A549 treated with ZK216348 at 1 μM for 4 hours (cell line): ENCODE measurements around the gene ABCA1. TPM values are rescaled to one million over a fixed set of nuclear protein-coding genes. Genes with fewer than 3 reads are reported as not detected.

Experiments used
- total RNA-seq: library from RNA; stranded (reverse); fragments of 200-300 nt; extraction: Qiagen RNA extraction; gene quantifications from 5 replicates; pipeline ENCODE4 v1.2.3, GENCODE V29; 2022; ENCODE audit warnings: low read depth

Gene ABCA1
- 3.3 to 5.2 TPM (median 4.7 TPM) in 5 replicates for total RNA-seq

GRCh38 chr9:104927912-104928740 lies at the start of gene ABCA1:
Gene ABCA1, minus strand, starts transcription at chr9:104928155. Its CDS starts 24,476 bp downstream, at chr9:104903679.

GRCh38 chr9:104747565-104748358 lies 180.2 kb downstream of the ABCA1 start, which contains the start of gene NIPSNAP3A:
Gene NIPSNAP3A, plus strand, starts transcription at chr9:104747683. Its CDS starts 110 bp downstream, at chr9:104747793.

Other genes with a start within 250 kb of the ABCA1 start
- not detected in 5 replicates for gene OR13D1, start 233.6 kb downstream of the ABCA1 start, total RNA-seq
- gene NIPSNAP3A, start 180.5 kb downstream of the ABCA1 start, total RNA-seq: 10.5 to 17.0 TPM (median 14.8 TPM) in 5 replicates
- gene NIPSNAP3B, start 164.0 kb downstream of the ABCA1 start, total RNA-seq: 0.46 to 0.87 TPM (median 0.83 TPM) in 5 replicates